Fibroblast of pulmonary artery (primary cell): Measurements from ENCODE around the gene CLIC1.

Source experiments
- DNase-seq: peaks from one replicate; pipeline ENCODE4 v3.0.0-alpha.2; 2010; ENCODE audit warnings: low read depth
- H3K4me3 ChIP-seq: replicated peaks from 2 replicates; pipeline ENCODE4 v1.5.1; 2011; ENCODE audit warnings: low read depth, mild to moderate bottlenecking, control low read depth, low read length, moderate library complexity
- CTCF ChIP-seq: IDR thresholded peaks from 2 replicates; pipeline ENCODE4 v1.5.1; 2011; ENCODE audit warnings: mild to moderate bottlenecking, control low read depth, low read length, inconsistent platforms; ENCODE audit errors: missing control alignments

Gene CLIC1

GRCh38 chr6:31721351-31722020, 14.8 kb downstream of the CLIC1 start, which contains the start of gene LY6G6C:
LY6G6C (minus strand) TSS chr6:31721746; CDS start chr6:31721679, 67 bp downstream.
- no peak for DNase-seq
- TF ChIP-seq CTCF = no peak

GRCh38 chr6:31720196-31720770, 16.0 kb downstream of the CLIC1 start:
- DNase-seq = no peak
- no peak for TF ChIP-seq CTCF
- no peak overlapping the region for H3K4me3 ChIP-seq

More at GRCh38 chr6:31721351-31722020, 14.8 kb downstream of the CLIC1 start, which contains the start of gene LY6G6C:
- H3K4me3 ChIP-seq = no peak within 1 kb of the TSS

GRCh38 chr6:31719001-31719400, 17.3 kb downstream of the CLIC1 start:
- DNase-seq = no peak
- TF ChIP-seq CTCF = no peak
- no peak overlapping the region for H3K4me3 ChIP-seq

GRCh38 chr6:31718265-31718664, 18.1 kb downstream of the CLIC1 start:
- DNase-seq = no peak
- no peak overlapping the region for H3K4me3 ChIP-seq
- TF ChIP-seq CTCF = no peak

GRCh38 chr6:31717499-31718222, 18.7 kb downstream of the CLIC1 start:
- H3K4me3 ChIP-seq = no peak overlapping the region
- no peak for DNase-seq
- TF ChIP-seq CTCF = no peak

GRCh38 chr6:31715022-31715958, 21.0 kb downstream of the CLIC1 start, which contains the start of gene LY6G6D:
LY6G6D (plus strand) TSS chr6:31715348; CDS start chr6:31715356, 8 bp downstream.
- no peak for TF ChIP-seq CTCF
- no peak for DNase-seq
- no peak within 1 kb of the TSS for H3K4me3 ChIP-seq
